Coronary artery (tissue), 2 donors: Measurements from ENCODE around the gene PSRC1.

Source experiments
- DNase-seq: peaks from one replicate; pipeline ENCODE4 v3.0.0-alpha.2; 2017; ENCODE audit warnings: low spot score
- H3K27ac ChIP-seq, 2 donors: fragments of 200-600 bp; sonication (generic); one replicate each; pipeline ENCODE4 v1.5.1; 2016 to 2019
- H3K4me3 ChIP-seq: fragments of 200-600 bp; sonication (generic); 2 replicates; pipeline ENCODE4 v1.5.1; 2016; ENCODE audit warnings: mild to moderate bottlenecking, moderate library complexity
- CTCF ChIP-seq: fragments of 200-600 bp; sonication (generic); IDR thresholded peaks from one replicate; pipeline ENCODE4 v1.5.1; 2019; ENCODE audit warnings: antibody characterized with exemption

PSRC1 gene

GRCh38 chr1:109252167-109252892, 30.6 kb downstream of the PSRC1 start:
- peak overlapping the region in 1 of 2 donors; percentile 87 for H3K27ac ChIP-seq
- DNase-seq = peak; percentile 71
- TF ChIP-seq CTCF = no peak
- no peak overlapping the region for H3K4me3 ChIP-seq

GRCh38 chr1:109251277-109252166, 31.4 kb downstream of the PSRC1 start:
- no peak for TF ChIP-seq CTCF
- H3K4me3 ChIP-seq = no peak overlapping the region
- H3K27ac ChIP-seq = no peak overlapping the region
- DNase-seq = peak; percentile 65

DNA sequence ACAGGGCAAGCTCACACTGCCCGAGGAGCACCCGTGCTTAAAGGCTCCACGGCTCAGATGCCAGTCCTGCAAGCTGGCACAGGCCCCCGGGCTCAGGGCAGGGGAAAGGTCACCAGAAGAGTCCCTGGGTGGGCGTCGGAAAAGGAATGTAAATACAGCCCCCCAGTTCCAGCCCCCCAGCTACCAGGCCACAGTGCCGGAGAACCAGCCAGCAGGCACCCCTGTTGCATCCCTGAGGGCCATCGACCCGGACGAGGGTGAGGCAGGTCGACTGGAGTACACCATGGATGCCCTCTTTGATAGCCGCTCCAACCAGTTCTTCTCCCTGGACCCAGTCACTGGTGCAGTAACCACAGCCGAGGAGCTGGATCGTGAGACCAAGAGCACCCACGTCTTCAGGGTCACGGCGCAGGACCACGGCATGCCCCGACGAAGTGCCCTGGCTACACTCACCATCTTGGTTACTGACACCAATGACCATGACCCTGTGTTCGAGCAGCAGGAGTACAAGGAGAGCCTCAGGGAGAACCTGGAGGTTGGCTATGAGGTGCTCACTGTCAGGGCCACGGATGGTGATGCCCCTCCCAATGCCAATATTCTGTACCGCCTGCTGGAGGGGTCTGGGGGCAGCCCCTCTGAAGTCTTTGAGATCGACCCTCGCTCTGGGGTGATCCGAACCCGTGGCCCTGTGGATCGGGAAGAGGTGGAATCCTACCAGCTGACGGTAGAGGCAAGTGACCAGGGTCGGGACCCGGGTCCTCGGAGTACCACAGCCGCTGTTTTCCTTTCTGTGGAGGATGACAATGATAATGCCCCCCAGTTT, 32.3 kb downstream of the PSRC1 start:
- no peak for TF ChIP-seq CTCF
- H3K4me3 ChIP-seq = peak overlapping the region; percentile 96
- peak overlapping the region in 1 of 2 donors; percentile 31 for H3K27ac ChIP-seq
- peak; percentile 71 for DNase-seq

DNA sequence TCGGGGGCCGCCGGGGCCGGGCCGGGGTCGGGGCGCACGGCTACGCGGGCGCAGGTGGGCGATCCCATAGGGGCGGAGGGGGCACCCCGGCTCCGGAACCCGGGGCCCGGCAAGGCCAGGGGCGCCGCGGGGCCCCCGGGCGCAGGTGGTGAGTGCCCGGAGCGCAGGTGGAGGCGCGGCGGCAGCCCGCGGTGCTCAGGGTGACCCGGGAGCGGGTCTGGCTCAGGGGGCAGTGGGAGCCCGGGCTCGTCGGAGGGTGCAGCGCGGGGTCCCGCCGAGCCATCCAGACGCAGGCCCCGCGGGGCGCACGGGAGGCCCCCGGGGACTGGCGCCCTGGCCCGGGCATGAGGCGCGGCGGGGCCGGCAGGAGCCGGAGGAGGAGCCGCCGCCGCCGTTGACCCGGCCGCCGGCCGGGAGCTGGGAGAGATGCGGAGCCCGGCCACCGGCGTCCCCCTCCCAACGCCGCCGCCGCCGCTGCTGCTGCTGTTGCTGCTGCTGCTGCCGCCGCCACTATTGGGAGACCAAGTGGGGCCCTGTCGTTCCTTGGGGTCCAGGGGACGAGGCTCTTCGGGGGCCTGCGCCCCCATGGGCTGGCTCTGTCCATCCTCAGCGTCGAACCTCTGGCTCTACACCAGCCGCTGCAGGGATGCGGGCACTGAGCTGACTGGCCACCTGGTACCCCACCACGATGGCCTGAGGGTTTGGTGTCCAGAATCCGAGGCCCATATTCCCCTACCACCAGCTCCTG, 33.1 kb downstream of the PSRC1 start:
- Histone ChIP-seq H3K4me3 (peak overlapping the region; percentile 96), H3K27ac (peak overlapping the region in 1 of 2 donors; percentile 31)
- no peak for TF ChIP-seq CTCF
- DNase-seq = peak; percentile 64

GRCh38 chr1:109248797-109249629, 33.9 kb downstream of the PSRC1 start, which contains the start of gene CELSR2:
Gene CELSR2, plus strand, starts transcription at chr1:109249539. Its CDS starts 541 bp downstream, at chr1:109250080.
- peak within 1 kb of the TSS in 1 of 2 donors; percentile 31 for H3K27ac ChIP-seq
- peak; percentile 73 for DNase-seq

More at GRCh38 chr1:109248797-109249629, 33.9 kb downstream of the PSRC1 start, which contains the start of gene CELSR2:
- no peak for TF ChIP-seq CTCF
- peak within 1 kb of the TSS; percentile 96 for H3K4me3 ChIP-seq
